Dermis blood vessel endothelial cell (primary cell): ENCODE data around the gene ZNF785. TPM values are rescaled to one million over a fixed set of nuclear protein-coding genes. Genes with fewer than 3 reads are reported as not detected.
A peak's percentile ranks its signal among the peaks of the same experiment; 100 is the strongest.
"Not testable (repeated sequence)": the region's sequence is repeated elsewhere in the genome, so short reads cannot be mapped to it uniquely, and the experiment has no call there.

Experiments used
- DNase-seq: peaks from one replicate; pipeline ENCODE4 v3.0.0; 2010
- total RNA-seq: library from RNA; depleted of rRNA; stranded (reverse); fragments of >200 nt; gene quantifications from 2 replicates; pipeline ENCODE4 v1.2.3, GENCODE V29; 2014

ZNF785 gene
- 8.1 and 11.9 TPM in 2 replicates for total RNA-seq

GRCh38 chr16:30585400-30586191, at the start of gene ZNF785:
TSS of gene ZNF785 (minus strand) at chr16:30585697. CDS start at chr16:30585611, 86 bp downstream.
- DNase-seq, result peak; percentile 99

DNA sequence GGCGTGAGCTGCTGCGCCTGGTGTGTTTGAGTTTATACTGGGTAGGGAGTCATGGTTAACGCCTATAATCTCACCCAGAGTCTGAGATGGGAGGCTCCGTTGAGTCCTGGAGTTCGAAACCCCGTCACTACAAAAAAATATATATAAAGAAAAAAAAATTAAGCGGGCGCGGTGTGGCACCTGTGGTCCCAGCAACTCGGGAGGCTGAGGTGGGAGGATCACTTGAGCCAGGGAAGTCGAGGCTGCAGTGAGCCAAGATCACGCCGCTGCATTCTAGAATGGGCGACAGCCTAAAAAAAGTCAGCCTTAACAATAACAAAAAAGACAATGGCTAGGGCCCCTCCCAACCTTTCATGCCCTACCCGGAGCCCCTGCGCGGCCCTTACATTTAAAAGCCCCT, 48.0 kb upstream of the ZNF785 start:
- peak; percentile 14 for DNase-seq

DNA sequence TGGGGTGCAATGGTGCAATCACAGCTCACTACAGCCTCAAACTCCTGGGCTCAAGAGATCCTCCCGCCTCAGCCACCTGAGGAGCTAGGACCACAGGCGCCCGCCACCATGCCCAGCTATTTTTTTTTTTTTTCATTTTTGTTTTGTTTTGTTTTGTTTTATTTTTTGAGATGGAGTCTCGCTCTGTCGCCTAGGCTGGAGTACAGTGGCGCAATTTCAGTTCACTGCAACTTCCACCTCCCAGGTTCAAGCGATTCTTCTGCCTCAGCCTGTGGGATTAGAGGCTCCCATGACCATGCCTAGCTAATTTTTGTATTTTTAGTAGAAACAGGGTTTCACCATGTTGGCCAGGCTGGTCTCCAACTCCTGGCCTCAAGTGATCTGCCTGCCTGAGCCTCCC, 47.0 kb upstream of the ZNF785 start:
- not testable (repeated sequence) for DNase-seq

DNA sequence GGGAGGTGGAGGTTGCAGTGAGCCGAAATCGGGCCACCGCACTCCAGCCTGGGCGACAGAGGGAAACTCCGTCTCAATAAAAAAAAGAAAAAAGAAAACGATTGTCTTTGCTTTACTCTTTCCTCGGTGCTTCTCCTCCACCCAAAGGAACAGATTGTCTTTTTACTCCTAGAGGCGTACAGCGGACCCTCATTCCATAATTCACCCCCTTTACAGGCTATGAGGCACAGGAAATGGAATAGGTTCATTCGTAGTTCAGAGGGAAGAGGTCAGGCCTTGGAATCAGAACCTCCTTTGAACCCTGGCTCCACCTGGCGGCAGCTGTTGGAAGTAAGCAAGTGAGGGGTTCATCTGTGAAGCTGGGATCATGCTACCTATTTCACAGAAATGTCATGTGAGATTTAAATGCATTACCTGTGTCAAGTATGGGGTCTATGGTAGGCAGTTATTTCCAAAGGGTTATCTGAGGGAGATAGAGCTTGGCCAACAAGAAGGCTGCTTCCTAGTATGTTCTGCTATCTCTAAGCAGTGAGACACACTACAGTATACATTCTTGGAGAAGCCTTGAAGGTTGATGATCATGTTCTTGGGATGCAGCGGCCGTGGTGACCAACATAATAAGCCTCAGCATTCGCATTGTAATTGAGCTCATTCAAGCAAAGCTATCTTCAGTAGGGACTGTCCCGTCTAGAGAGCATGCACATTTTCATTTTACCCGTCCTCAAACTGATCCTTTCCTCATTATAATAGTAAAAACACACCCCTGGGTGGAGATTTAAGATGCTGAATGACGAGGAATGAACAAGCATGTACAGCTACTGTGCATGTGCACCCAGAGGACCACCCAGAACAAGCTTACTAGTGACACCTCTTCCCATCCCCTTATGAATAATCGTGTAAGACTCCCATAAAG, 43.4 kb upstream of the ZNF785 start:
- DNase-seq, result peak; percentile 85

- no peak for DNase-seq
Measured at GRCh38 chr16:30626236-30626635, 40.7 kb upstream of the ZNF785 start.

GRCh38 chr16:30623536-30624283, 38.2 kb upstream of the ZNF785 start:
- DNase-seq, result no peak

- no peak for DNase-seq
Measured at GRCh38 chr16:30622455-30623032, 37.0 kb upstream of the ZNF785 start.

GRCh38 chr16:30621765-30622164, 36.3 kb upstream of the ZNF785 start:
- DNase-seq, result no peak

DNA sequence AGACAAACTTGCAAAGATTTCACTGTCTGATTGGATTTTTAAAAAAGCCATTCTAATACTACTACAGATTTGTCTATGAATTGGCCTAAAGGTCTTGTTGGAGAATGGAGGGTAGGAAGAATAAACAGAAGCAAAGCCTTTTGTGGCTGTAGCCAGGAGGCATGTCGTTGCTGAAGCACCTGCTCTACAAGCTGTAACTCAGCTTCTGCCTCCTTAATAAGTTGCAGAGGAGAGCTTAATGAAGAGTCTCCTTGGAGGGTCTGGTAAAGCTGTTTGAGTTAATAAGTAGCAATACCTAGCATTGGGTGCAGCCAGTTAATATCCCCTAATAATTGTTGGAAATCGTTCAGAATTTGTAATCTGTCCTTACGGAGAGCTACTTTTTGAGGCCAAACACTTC, 34.7 kb upstream of the ZNF785 start:
- no peak for DNase-seq

GRCh38 chr16:30619638-30620037, 34.1 kb upstream of the ZNF785 start:
- DNase-seq, result no peak

DNA sequence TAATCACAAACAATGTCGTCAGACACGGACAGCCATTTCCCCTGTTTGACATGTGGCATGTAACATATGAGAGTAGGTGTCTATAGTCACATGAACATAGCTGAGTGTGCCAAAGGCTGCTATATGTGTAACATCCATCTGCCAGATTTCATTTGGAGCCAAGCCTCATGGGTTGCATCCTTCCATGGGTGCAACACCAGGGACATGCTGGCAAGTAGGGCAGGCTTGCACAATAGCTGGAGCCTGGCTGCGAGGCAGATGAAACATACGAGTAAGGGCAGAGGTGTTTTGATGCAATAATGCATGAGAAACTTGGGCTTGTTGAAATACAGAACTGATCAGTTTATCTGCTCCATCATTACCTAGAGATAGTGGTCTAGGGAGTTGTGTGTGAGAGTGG, 33.7 kb upstream of the ZNF785 start:
- DNase-seq, result no peak

DNA sequence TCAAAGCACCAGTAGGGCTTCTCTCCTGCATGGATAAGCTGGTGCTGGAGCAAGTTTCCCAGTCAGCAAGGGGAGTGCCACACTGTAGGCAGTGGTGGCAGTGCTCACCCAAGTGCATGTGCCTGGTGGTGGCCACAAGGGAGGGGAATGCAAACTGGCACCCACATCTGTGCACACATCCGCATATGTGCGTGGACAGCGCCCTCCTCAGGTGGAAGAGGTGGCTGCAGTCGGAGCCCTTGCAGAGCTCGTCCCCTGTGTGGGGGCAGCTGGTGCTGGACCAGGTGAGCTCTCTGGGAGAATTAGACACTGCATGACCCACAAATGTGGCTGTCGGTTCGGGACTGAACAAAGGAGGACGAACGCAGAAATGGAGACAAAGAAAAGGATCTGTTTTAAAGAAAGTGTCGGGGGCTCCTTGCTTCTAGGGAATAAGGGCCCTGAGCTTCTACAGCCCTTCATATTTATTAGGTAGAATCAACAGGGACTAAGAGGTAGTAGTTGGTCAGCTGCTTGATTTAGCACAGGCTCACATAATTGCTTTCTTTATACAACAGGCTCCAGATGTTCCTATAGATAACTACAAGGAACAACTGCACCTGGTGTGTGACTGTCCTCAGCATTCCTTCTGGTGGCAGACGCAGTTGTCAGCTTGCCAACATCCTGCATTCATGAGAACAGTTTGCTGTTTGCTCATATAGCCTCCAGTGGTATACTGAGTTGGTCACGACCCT, 30.0 kb upstream of the ZNF785 start:
- DNase-seq, result peak; percentile 70

DNA sequence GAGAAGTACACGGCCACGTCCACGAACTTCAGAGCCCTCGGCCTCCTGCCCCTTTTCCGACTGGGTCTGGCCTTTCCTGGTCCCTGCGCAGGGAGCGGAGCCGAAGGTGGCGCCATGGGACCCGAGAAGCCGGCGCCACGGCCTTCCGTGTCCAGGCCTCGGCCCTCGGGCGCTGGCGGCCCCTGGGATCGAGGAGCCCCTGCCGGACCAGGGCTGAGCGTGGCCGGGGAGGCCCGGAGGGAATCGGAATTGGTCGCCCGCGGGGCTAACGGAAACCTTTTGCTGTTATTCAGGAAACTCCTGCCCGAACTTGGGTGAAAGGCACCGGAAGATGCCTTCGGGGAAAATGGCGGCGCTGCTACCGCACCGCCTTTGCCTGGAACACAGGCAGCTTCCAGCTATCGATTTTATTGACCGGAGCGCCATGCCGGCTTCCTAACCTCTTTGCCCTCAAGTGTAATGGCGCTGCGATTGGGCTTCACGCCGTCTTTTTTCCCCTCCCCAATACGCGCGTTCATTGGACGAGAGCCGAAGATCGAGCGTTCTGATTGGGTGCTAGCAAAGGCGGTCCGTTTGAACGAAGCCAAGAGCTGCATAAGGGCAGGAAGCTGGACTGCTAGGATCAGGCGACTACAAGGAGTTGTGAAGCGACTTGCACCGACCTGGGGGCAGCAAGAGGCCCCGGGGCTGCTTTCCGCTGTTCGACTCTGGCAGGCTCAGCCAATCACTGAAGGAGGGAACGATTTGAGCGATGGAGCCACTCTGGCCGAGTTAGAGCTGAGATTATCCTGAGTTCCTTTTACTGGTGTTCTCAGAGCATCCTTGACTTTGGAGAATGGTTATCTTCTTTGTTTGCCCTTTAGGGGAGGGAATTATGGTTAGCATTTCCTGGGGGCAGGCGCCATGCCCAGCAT, 24.7 kb upstream of the ZNF785 start, which contains the start of gene ZNF689:
ZNF689 (minus strand) TSS at position 464 of the 914 bp plus-strand sequence; CDS start at position 116, 348 bp downstream.
- DNase-seq, result peak; percentile 99

DNA sequence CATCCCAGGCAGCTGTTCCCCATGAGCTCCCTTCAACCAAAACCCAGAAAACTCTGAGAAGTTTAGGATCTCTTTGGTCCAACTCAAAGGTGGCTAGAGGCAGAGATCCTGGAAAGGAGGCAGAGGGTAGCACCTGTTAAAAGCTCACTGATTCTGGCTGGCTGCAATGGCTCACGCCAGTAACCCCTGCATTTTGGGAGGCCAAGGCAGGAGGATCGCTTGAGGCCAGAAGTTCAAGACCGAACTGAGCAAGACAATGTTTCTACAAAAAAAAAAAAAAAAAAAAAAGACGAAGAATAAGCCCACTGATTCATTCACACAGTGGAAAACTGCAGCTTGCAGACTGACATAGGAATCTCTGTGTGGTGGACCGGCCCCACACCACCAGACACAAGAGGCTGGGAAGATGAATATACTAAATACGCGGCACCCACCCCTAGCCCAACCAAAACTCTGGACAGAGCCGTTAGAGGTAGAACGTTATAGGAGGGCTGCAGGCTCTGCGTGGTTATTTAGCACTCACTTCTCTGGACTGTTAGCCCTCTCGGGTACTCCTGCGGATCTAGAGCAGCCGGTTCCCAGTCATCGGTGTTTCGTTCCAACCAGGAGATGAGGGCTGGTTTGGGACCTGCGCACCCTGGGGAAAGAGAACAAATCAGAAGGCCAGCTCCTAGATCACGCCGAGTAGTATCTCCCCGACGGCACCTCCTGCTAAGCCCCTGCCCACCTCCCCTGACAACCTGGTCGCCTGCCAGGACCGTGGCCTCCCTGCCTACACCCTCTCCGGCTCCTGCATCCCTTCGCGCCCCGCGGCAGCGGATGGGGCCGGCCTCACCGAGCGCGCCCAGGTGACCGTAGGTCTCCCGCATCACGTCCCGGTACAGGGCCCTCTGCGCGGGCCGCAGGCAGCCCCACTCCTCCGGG, 23.8 kb upstream of the ZNF785 start:
- peak; percentile 52 for DNase-seq

DNA sequence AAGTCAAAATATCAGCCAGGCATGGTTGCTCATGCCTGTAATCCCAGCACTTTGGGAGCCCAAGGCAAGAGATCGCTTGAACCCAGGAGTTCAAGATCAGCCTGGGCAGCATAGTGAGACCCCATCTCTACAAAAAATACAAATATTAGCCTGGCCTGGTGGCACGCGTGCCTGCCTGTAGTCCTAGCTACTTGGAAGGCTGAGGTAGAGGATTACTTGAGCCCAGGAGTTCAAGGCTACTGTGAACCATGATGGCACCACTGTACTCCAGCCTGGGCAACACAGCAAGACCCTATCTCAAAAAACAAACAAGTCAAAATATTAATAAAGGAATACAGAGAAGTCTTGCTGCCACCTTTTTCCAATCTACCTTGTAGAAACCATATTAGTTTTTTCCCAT, 20.5 kb upstream of the ZNF785 start:
- DNase-seq, result no peak

- DNase-seq, result no peak
Measured at GRCh38 chr16:30605158-30605557, 19.7 kb upstream of the ZNF785 start.

DNA sequence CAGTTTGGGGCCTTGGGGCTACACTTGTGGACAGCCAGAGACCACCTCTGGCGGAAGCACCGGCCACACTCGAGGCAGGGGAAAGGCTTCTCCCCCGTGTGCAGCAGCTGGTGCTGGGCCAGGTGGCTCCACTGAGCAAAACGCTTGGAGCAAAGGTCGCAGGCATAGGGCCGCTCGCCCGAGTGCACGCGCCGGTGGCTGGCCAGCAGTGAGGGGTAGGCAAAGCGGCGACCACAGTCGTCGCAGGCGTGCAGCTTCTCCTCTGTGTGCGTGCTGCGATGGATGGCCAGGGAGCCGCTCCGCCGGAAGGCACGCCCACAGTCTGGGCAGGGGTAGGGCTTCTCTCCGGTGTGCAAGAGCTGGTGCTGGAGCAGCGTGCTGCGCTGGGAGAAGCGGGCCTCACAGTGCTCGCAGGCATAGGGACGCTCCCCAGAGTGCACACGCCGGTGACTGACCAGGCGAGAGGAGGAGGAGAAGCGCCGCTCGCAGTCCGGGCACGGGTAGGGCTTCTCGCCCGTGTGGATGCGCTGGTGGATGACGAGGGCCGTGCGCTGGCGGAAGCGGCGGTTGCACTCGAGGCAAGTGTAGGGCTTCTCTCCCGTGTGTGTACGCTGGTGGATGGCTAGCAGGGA, 18.9 kb upstream of the ZNF785 start:
- no peak for DNase-seq

DNA sequence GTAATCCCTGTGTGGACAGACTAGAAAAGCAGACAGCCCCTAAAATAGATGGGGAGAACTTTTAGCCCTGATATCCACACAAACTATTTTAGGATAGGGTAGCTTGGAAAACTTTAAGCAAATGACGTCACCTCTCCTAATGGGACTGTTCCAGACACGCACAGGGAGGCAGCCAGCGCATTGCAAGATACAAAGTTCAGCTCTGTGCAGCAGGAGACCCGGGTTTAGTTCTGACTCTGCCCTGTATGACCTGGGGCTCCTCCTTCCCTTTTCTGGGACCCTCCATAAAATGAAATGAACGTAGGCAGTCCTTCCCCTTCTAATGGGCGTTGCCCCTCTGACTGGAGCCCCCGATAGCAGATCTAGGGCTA, 18.4 kb upstream of the ZNF785 start:
- DNase-seq, result no peak
